Kidney capillary endothelial cell (primary cell): ENCODE data around the gene MBD5.
A peak's percentile ranks its signal among the peaks of the same experiment; 100 is the strongest.

Experiments used
- DNase-seq: peaks from one replicate; pipeline ENCODE4 v3.0.0-alpha.2; 2018; ENCODE audit warnings: low spot score

MBD5 gene

DNA sequence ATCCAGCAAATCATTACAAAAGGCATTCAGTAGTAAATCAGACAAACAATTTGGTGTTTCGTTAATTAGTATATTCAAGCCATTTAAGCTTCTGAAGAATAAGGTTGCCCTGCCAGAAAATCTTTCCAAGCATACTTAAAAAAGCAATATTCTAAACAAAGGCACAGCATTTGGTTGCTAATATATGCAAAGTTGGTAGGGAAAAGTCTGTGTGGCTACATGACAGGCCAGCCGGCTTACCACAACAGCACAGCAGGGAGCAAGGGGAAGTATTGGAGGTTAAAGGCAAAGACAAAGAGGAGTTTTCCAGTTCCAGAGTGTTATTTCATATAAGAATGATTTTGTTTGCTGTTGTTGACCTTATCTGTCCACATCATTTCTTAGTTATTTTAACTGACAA is 282.3 kb downstream of the MBD5 start:
- no peak for DNase-seq

DNA sequence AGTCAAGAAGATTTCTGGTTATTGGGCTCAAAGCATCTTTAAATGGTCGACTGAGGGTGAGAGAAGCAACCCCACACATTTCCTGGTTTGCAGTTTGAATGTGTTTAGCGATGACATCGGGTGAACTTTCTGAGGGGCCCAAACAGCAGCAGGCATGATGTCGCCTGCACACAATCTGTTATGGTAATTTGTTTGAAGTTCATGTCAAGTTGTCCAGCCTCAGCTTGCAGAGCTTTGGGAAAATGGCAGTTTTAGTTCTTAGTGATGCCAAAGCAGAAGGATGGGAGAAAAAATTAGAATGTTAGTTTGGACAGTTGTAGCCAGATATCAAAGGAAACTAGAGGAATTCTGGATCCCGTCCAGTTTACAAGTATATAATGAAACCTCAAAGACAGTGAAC is 284.6 kb downstream of the MBD5 start:
- DNase-seq = no peak

DNA sequence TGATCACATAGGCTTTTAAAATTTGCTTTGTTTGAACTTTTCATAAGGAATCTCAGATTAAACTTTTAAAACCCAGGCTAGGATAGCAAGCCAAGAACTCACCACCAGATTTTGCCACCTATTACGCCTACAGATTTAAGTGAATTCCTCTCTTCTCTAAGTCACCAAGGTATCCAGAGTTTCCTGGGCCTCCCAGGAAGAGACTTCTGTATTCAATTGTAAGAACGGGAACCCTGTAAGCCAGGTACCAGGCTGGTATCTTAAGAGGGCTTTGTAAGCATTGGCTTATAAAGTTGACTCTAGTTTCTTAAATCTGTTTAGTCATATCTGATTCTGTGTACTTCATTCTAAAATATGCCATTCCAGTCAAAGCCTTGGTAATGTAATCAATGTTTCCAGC is 285.1 kb downstream of the MBD5 start:
- no peak for DNase-seq

DNA sequence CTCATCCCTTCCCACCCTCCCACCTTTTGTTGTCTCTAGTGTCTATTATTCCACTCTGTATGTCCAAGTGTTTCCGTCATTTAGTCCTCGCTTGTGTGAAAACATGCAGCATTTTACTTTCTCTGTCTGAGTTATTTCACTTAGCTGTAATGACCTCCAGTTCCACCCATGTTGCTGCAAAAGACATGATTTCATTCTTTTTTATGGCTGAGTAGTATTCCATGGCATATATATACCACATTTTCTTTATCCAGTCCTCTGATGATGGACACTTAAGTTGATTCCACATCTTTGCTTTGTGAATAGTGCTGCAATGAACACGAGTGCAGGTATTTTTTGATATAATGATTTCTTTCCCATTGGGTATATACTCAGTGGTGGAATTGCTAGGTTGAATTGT is 296.7 kb downstream of the MBD5 start:
- no peak for DNase-seq

DNA sequence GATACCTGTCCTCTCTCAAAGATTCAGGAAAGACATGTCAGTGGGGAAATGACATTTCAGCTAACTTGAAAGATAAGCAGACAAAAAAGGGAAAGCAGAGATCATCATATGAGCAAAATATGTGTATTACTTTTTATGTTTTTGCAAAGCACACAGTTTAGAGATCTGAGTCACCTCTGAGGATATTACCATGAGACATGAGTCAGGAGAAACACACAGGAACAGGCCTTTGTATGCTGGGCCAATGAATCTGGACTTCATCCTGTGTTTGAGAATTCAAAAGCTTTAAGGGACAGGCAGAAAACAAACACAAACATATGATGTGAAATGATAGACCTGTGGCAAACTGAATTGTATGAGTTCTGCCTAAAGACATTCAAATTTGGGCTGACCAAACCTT is 317.6 kb downstream of the MBD5 start:
- DNase-seq = peak; percentile 77

DNA sequence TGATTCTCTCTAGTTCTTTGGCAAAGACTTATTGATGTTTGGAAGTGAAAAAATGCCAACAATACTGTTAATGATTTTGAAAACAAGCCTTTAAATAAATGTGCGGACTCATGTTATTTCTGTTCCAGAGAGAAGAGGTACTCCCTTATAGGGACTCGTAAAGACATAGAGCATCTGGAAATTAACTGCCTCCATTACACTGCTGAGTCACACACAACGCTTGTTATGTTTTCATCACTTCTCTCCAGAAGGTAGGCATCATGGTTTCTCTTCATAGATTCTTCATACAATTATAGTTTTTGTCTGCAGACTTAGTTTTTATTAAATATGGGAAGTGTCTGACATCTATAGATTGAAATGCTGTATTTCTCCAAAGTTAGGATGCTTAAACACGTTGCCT is 321.2 kb downstream of the MBD5 start:
- DNase-seq = no peak

DNA sequence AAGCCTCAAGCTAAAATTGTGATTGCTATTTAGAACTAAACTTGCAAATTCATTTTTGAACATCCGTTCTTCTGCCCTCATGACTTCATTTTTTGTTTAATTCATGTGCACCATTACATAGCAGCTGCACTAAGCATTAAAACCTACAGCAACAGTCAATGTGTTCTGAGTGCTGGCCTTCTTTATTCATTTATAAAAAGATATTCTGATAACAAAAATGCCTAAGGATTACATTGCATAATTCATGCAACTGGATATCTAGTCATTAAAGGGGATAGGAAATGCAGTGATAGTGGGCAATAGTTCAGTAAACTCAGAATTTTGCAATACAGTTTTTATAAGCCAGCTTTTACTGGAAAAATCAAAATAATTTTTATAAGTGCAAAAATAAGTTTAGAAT is 329.3 kb downstream of the MBD5 start:
- DNase-seq = no peak

DNA sequence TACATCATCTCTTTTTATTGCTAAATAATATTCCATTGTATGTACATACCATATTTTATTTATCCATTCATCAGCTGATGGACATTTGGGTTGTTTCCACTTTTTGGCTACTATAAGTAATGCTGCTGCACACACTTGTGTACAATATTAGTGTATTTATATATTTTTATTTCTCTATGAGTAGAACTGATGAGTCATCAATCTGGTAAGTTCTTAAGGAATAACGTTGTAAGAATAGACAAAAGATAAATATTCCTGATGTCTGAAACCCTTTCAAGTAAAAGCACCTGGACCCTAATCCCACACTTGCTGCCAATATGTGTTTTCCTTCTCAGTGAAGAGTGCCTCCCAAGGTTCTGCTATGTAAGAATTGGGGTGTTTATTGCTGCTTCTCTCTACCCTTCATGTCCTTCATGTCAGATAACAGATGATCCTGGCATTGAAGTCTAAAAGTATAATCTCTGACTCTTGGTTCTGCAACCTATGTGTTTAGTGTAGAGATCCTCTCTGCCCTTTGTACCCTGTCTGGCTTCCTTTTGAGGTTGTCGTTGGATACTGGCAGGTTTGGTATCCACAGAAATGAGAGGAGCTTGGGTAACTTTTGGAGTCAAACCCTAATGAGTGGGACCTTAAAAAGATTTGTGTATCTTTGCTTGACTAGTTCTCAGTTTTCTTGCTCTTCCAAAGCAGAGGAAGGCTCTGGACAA is 330.7 kb downstream of the MBD5 start:
- DNase-seq = no peak

DNA sequence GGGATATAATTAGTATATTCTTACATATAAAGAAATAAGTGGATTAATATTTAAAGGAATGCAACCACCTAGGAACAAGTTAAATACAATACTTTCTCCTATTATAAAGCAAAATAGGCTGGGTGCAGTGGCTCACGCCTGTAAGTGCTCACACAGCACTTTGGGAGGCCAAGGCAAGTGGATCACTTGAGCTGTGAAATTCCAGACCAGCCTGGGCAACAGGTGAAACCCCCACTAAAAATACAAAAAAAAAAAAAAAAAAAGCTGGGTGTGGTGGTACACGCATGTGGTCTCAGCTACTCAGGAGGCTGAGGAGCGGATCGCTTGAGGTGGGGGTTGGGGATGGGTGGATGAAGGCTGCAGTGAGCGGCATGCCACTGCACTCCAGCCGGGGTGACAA is 337.5 kb downstream of the MBD5 start:
- no peak for DNase-seq

DNA sequence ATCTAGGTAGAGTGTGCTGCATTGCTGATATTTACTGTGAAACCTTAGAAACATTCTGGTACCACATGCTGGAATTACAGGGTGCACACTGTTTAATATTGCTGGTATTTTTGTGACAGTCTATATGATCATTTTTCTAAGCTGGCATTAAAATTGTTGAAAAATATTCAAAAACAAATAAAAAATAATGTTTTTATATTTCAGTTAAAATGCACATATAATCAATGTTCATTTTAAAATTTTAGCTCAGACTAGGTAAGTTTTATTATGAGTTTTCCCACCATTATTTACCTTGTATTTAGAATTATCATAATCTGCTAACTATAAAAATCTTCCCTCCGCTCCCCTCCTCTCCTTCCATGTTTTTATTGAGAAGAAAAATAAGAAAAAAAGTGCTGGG is 339.8 kb downstream of the MBD5 start:
- DNase-seq = no peak

DNA sequence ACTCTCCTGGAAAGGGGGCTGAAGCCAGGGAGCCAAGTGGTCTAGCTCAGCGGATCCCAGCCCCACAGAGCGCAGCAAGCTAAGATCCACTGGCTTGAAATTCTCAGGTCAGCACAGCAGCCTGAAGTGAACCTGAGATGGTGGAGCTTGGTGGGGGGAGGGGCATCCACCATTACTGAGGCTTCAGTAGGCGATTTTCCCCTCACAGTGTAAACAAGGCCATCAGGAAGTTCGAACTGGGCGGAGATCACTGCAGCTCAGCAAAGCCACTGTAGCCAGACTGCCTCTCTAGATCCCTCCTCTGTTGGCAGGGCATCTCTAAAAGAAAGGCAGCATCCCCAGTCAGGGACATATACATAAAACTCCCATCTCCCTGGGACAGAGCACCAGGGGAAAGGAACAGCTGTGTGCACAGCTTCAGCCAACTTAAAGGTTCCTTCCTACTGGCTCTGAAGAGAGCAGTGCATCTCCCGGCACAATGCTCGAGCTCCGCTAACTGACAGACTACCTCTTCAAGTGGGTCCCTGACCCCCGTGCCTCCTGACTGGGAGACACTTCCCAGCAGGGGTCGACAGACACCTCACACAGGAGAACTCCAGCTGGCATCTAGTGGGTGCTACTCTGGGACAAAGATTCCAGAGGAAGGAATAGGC is 341.4 kb downstream of the MBD5 start:
- DNase-seq = no peak

DNA sequence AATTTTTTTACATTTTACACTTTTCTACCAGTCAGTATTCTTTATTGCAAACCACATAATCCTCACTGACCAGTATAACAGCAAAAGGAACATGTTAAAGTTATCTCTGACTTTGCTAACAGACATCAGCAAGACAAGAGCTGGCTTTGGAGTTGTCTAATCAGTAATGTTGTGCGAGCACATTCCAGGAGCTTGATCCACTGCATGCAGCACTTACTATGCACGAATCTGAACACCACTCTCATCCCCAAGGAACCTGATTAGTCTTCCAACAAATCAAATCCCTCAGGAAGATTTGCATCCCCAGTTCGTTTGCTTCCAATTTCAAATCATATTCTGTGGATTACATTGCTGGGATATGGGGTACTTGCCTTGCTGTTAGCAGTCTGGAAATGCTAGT is 354.3 kb downstream of the MBD5 start:
- DNase-seq = no peak

DNA sequence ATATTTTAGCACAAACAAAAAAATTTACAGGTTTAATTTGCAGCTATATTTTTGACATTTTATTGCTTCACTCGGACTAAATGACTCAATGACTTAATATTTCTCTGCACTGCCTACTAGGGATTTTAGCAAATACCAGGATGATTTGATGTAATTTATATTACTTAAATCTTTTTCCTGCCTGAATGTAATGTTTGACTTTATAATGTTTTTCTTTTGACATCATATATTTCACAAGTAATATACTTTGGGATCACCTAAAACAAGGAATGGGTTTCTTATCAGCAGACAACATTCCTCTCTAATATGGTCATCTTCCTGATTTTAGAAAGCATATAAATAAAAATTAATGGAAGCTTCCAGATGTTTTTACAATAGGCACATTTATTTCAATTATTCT is 370.4 kb downstream of the MBD5 start:
- peak; percentile 1 for DNase-seq

DNA sequence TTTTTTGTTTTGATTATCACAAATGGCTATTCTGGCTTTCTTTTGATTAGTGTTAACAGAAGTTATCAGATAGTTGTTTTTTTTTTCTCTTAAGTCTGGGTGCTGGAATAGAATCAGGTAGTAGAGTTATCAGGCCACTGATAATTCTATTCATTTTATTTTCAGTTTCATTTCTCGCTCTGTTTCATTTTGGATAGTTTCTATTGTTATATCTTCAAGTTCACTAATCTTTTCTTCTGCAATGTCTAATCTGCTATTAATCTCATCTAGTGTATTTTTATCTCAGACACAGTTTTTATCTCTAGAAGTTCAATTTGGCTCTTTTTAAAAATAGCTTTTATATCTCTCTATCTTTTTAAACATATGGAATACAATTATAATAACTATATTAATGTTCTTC is 381.9 kb downstream of the MBD5 start:
- no peak for DNase-seq

DNA sequence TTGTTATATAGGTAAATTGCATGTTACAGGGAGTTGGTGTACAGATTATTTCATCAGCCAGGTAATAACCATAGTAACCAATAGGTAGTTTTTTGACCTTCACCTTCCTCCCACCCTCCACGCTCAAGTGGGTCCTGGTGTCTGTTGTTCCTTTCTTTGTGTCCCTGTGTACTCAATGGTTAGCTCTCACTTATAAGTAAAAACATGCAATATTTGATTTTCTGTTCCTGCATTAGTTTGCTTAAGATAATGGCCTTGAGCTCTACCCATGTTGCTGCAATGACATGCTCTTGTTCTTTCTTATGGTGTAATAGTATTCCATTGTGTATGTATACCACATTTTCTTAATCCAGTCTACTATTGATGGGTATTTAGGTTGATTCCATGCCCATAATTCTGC is 390.0 kb downstream of the MBD5 start:
- no peak for DNase-seq

DNA sequence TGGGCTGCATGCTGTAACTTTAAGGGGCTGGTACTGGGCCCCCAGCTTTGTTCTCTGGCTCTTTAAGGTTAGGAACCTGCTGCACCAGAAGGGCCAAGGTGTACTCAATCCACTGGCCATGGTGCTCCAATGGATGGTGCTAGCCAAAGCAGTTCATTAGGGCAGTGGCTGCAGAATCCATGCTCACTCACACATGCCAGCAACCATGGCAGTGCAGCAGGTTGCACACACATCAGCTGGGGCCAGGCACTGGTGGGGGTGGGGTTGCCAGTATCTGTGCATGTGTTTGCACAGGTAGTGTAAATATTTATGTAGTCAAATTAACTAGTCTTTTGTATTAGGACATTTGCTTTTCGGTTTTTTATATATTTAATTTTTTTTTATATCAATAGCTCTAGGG is 395.4 kb downstream of the MBD5 start:
- DNase-seq = no peak

DNA sequence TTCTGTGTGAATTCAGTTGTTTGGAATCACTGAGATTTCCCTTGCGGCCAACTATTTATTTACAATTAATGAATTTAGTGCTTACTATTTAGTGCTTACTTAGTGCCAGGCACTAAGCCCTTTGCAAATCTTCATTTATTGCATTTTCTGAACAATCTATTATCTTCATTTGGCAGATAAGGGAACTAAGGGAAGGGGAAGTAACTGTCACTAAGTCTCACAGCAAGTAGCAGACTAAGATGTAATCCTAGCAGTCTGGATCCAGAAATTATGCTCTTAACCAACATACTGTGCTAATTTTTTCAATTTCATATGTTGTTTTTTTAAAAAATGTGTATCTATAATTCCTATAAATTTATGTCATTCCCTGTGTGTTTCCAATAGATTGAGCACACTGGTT is 409.2 kb downstream of the MBD5 start:
- DNase-seq = no peak

DNA sequence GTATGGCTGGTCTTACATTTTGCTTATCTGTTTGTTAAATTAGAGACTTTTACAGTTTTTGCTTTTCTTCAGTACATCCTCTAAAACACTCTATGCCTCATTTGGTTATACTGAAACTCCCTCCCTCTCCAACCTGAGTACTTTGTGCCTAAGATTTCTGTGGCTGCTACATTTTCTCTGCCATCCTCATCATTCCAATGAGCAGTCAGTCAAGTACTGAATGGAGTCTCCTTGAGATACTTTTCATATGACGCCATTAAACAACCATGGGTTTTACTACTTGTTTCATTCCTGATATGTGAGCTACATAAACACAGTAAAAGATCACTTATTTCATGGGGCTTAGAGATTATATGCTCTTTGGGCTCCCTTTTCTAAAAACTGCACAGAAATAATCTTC is 427.0 kb downstream of the MBD5 start:
- DNase-seq = no peak

DNA sequence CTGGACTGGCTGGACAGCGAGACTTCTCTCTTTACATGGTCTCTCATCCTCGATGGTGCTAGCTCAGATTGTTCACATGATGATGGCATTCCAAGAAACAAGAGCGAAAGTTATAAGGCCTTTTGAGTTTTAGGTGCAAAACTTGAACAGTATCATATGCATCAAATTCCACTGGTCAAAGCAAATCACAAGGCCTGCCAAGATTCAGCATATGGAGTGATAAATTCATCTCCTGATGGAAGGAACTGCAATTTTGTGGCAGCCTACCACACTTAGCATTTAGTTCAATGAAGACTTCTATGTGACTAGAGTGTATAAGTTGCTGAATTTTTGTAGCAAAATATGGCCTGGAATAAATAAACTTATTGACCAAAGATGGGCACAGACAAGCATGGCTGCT is 429.6 kb downstream of the MBD5 start:
- DNase-seq = no peak

DNA sequence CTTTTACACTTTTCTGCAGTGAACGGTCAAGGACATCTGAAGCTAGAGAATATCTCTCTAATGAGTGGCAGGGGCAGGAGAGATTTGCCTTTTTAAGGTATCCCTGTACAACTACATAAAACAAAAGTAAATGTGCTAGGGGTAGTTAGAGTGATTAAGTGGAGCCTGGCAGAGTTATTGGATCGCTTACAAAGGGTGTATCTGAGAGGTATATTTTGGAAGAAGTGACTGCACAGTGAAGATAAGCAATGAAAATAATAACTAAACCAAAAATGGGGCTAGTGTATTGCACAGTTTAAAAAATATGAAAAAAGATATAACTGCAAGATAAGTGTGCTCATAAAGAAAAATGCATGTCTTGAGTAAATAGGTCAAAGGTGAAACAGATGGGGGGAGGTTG is 430.2 kb downstream of the MBD5 start:
- DNase-seq = no peak

DNA sequence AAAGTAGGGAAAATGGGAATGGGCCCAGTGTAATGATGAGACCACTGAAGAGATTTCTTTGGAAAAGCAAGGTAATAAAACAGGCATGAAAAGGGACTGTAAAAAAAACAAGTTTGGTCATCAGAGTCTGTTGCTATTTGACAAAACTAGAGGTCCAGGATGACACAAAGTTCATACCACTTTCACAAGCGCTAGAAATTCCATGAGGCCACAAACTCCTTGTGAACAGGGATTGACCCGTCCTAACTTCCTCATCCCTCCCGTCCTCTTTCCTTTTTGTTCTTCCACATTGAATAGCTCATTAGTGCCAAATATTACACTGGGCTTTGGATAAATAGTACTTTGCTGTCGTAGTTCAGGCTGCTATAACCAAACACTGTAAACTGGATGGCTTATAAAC is 434.9 kb downstream of the MBD5 start:
- no peak for DNase-seq

DNA sequence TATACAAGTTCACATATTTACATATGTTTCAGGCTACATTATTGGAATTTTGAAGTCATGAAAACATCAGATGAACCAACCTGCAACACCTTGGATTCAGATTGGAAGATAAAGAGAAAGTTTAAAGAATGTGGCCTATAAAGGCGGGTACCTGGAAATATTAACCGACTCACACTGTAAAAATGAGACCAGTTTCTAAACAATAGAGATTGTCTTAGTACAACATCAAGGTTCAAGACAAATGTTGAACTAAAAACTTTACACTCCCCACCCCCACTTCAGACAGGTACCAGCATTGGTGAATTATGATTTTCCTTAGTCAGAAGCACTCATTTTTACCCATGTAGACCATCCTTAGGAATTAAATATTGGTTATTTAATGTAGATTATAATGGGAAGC is 437.3 kb downstream of the MBD5 start:
- no peak for DNase-seq

DNA sequence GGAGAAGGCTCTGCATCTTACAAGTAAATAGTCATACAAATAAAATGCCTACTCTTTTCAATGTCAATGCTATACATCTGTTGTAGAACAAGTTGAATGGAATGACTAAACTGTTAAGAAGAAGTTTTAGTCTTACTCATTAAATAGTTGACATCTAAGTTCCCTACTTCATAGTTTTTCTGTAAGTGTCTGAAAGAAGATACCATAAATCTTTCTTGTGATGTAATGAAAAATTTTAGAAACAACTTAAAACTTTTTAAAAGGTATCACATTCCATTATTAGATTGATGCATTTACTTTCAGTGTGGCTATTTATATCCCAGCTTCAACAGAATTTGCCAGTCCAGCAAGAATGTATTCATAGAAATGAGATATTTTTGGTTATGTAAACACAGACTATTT is 438.5 kb downstream of the MBD5 start:
- DNase-seq = no peak

DNA sequence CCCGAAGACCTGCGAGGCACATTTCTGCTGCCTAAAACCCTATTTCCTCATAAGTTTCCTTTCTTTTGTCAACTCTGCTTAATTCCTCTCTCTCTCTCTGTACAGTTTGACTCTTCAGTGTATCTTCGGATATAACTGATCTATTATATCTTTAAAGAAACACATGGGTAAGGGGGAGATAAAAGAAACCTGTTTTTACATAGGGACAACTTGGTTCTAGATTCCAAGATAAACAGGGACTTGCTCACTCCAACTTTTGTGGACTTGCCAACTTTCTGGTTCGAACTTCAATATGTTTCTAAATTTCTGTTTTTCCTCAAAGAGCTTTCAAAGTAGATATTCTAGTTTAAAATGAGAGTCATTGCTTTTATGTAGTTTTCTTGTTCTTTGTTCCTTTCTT is 441.0 kb downstream of the MBD5 start:
- DNase-seq = no peak
